Tibial artery (tissue), 4 donors: ENCODE data around the gene NSD2.
"Not testable (repeated sequence)": the region's sequence is repeated elsewhere in the genome, so short reads cannot be mapped to it uniquely, and the experiment has no call there.

Experiments
- DNase-seq, 2 donors: peaks; one replicate each; pipeline ENCODE4 v3.0.0-alpha.2; 2019
- H3K27ac ChIP-seq, 2 donors: fragments of 200-600 bp; sonication (generic) in 1 of 2; 1 replicate in 1 of 2; 2 replicates in 1 of 2; pipeline ENCODE4 v1.5.1; 2018 to 2019; ENCODE audit warnings: mild to moderate bottlenecking in 1 of 2
- H3K27me3 ChIP-seq, 2 donors: fragments of 200-600 bp; sonication (generic) in 1 of 2; one replicate each; pipeline versions ENCODE4 v1.5.1 to v1.6.0; 2016 to 2019
- H3K36me3 ChIP-seq, 3 donors: fragments of 200-600 bp; sonication (generic) in 2 of 3; one replicate each; pipeline ENCODE4 v1.5.1; 2016 to 2019; ENCODE audit warnings: mild to moderate bottlenecking in 2 of 3
- H3K4me1 ChIP-seq, 4 donors: fragments of 200-600 bp; sonication (generic) in 2 of 4; 1 replicate in 3 of 4; 2 replicates in 1 of 4; pipeline ENCODE4 v1.5.1; 2016 to 2019
- H3K4me3 ChIP-seq, 2 donors: fragments of 200-600 bp; sonication (generic) in 1 of 2; 1 replicate in 1 of 2; 2 replicates in 1 of 2; pipeline ENCODE4 v1.5.1; 2018 to 2019; ENCODE audit warnings: mild to moderate bottlenecking in 2 of 2
- H3K9me3 ChIP-seq, 3 donors: fragments of 200-600 bp; sonication (generic) in 1 of 3; one replicate each; pipeline ENCODE4 v1.5.1; 2016 to 2019
- CTCF ChIP-seq, 2 experiments: fragments of 200-600 bp in 1 of 2; fragments of 450-650 bp in 1 of 2; IDR thresholded peaks; one replicate each; pipeline ENCODE4 v1.5.1; 2017 to 2019; ENCODE audit warnings: antibody characterized with exemption in 2 of 2, mild to moderate bottlenecking in 1 of 2, moderate library complexity in 1 of 2
- intact Hi-C: fragments of 100-400 bp; cut with DNase I; formaldehyde crosslinking; loops from one replicate; pipeline ENCODE4 v1.15.0; 2023; ENCODE audit warnings: low total_unique reads

The NSD2 gene

GRCh38 chr4:1832690-1833089 lies 38.5 kb upstream of the NSD2 start:
- no peaks in the 10 kb centered on the region for H3K4me1 ChIP-seq
- no peak overlapping the region for H3K27ac ChIP-seq
- TF ChIP-seq CTCF (IDR thresholded peaks at IDR 0.05): no peak
- H3K27me3 ChIP-seq: no peaks in the 10 kb centered on the region
- intact Hi-C loops: loop anchor here (5.0 kb wide), 1 partner anchor 440 kb away; no protein-coding TSS in a partner anchor
- H3K36me3 ChIP-seq: peaks cover 59 to 83% (median 79%) of the 10 kb centered on the region in 3 donors
- H3K4me3 ChIP-seq: no peak overlapping the region
- no peak for DNase-seq
- no peaks in the 10 kb centered on the region for H3K9me3 ChIP-seq

GRCh38 chr4:1833307-1834046 lies 37.7 kb upstream of the NSD2 start:
- peaks cover 67 to 90% (median 87%) of the 10 kb centered on the region in 3 donors for H3K36me3 ChIP-seq
- intact Hi-C loops: loop anchor here (5.0 kb wide), 1 partner anchor 441 kb away; no protein-coding TSS in a partner anchor
- H3K9me3 ChIP-seq: no peaks in the 10 kb centered on the region
- no peaks in the 10 kb centered on the region for H3K4me1 ChIP-seq
- H3K27ac ChIP-seq: no peak overlapping the region
- H3K27me3 ChIP-seq: no peaks in the 10 kb centered on the region
- no peak overlapping the region for H3K4me3 ChIP-seq
- no peak for TF ChIP-seq CTCF (IDR thresholded peaks at IDR 0.05)
- DNase-seq: no peak

DNA sequence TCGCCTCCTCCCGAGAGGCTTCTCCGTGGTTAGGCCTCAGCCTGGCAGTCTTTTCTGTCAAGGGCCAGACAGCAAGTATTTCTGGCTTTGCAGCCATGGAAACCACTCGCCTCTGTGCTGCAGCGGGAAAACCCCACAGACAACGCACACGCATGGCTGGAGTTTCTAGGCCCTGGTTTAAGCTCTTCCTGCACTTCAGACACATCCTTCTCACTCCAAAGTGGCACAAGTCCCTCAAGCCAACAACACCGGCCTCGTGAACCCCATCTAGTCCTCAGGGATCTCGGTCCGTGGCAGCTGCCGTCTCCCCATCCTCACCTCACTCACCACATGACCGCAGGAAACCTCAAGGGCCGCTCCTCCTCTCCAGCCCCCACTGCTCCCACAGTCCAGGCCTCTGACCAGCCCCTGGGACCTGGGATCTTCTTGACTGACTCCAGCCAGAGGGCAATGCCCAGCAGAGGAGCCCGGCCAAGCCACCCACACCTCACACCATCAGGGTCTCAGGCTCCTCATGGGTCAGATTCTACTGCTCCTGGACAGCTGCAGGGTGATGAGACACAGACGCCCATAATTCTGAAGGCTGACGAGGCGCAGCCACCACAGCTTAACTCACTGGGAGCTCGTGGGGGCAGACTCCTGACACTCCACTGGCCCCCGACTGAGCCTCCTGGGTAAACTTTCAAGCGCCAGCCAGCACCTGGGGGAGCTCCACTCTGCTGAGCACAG lies 37.0 kb upstream of the NSD2 start:
- no peaks in the 10 kb centered on the region for H3K9me3 ChIP-seq
- peaks cover 74 to 97% (median 93%) of the 10 kb centered on the region in 3 donors for H3K36me3 ChIP-seq
- no peak overlapping the region for H3K4me3 ChIP-seq
- intact Hi-C loops: loop anchor here (5.0 kb wide), 1 partner anchor 442 kb away; no protein-coding TSS in a partner anchor
- no peaks in the 10 kb centered on the region for H3K27me3 ChIP-seq
- no peak for TF ChIP-seq CTCF (IDR thresholded peaks at IDR 0.05)
- no peak overlapping the region for H3K27ac ChIP-seq
- DNase-seq: no peak
- no peaks in the 10 kb centered on the region for H3K4me1 ChIP-seq

GRCh38 chr4:1835836-1836235 lies 35.4 kb upstream of the NSD2 start:
- H3K27me3 ChIP-seq, DNase-seq, H3K27ac ChIP-seq, H3K9me3 ChIP-seq, H3K4me1 ChIP-seq, intact Hi-C loops, H3K4me3 ChIP-seq: not testable (repeated sequence)
- H3K36me3 ChIP-seq: peaks cover 87 to 100% (median 96%) of the 10 kb centered on the region in 3 donors

DNA sequence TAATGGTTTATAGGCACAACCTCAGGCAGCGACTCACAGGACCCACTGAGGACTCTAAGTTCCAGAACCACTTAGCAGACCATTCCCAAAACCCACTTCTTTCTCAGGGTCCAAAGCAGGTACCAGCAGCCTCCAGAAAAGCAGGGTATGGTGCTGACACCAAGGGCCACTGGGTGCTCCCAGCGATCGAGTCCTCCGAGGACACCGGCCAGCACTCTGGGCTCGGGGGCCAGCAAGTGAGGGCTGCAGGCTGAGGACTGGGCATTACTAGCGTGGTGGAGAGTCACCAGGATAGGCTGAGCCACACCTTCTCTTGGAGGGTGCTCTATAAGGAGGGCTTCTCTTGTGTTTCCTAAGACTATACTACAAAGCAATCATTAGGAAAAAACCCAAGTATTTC lies 34.5 kb upstream of the NSD2 start:
- no peak for TF ChIP-seq CTCF (IDR thresholded peaks at IDR 0.05)
- intact Hi-C loops: no loop called here
- Histone ChIP-seq H3K27me3 (no peaks in the 10 kb centered on the region), H3K4me3 (no peak overlapping the region), H3K4me1 (no peaks in the 10 kb centered on the region), H3K36me3 (peaks cover 87 to 100% (median 95%) of the 10 kb centered on the region in 3 donors), H3K27ac (no peak overlapping the region), H3K9me3 (no peaks in the 10 kb centered on the region)
- no peak for DNase-seq

GRCh38 chr4:1837069-1837468 lies 34.1 kb upstream of the NSD2 start:
- Histone ChIP-seq H3K9me3 (no peaks in the 10 kb centered on the region), H3K4me1 (peaks cover 0 to 3% (median 0%) of the 10 kb centered on the region in 4 donors), H3K27me3 (no peaks in the 10 kb centered on the region), H3K27ac (no peak overlapping the region), H3K36me3 (peaks cover 83 to 100% (median 90%) of the 10 kb centered on the region in 3 donors), H3K4me3 (no peak overlapping the region)
- TF ChIP-seq CTCF (IDR thresholded peaks at IDR 0.05): no peak
- DNase-seq: no peak
- intact Hi-C loops: no loop called here
